HG03060 (cell line): ENCODE measurements around the gene SMAP1.

Experiments
- ATAC-seq: cut with Tn5 transposase; IDR thresholded peaks from one replicate; pipeline ENCODE4 v1.9.1; 2021; ENCODE audit warnings: low read depth, moderate number of reproducible peaks; ENCODE audit not compliant: unreplicated experiment

SMAP1 gene

GRCh38 chr6:70884074-70884983 is 216.6 kb downstream of the SMAP1 start:
- ATAC-seq, result no peak

DNA sequence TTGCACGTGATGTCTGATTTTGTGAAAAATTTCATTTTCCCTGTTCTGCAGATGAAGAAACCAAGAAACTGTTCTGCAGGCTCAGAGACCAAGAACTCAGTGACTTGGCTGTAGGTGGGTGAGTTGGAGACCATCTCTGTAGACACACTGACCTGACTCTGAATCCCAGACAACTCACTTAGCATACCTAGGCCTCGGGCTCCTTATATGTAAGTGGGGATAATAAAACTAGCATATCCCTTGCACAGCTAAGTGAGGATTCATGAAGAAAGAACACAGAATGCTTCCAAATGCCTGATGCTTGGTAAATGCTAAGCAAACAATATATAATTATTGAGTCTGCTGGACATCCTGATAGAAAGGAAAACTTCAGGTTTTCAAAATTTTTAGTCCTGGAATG is 218.4 kb downstream of the SMAP1 start:
- ATAC-seq, result no peak

GRCh38 chr6:70886661-70887060 is 219.0 kb downstream of the SMAP1 start:
- ATAC-seq, result no peak

GRCh38 chr6:70889270-70889669 is 221.6 kb downstream of the SMAP1 start:
- no peak for ATAC-seq

DNA sequence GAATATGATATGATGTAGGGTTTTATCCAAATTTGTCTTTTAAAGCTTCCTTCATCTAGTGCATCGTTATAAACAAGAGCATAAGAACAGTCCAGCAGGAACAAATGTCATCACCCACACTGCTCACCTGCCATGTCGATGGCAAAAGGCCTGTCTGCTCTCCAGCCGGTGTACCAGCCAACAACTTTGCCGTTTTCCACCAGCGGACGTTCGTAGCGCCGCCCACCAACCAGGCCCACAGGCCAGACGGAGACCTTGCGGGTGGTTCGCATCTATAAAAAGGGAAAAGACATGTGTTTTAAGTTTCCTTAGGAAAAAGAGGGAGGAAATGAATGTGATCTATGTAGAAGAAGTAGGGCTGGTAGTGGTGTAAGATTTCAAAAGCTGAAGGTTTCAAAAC is 226.3 kb downstream of the SMAP1 start:
- ATAC-seq, result no peak

DNA sequence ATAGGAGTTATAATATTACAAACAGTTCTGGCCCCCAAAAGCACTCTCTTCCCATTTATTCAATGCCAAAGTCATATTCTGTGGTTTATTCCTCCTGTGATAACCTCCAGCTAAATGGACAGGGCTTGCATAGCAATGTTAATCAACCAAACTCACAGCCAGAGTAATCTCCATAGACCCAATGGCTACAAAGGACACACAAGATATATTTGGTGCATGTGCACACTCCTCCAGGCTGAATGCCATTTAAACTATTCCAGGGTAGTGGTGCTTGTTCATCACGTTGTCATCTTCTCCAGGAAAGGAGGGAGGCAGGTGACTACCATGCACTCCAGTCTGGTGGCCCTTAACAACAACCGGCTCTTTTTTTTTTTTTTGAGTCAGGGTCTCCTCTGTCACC is 232.4 kb downstream of the SMAP1 start:
- ATAC-seq, result no peak

- ATAC-seq, result no peak
These were observed 233.6 kb downstream of the SMAP1 start for GRCh38 chr6:70901324-70901723.

- ATAC-seq, result no peak
These were observed 236.2 kb downstream of the SMAP1 start for GRCh38 chr6:70903665-70904452.

DNA sequence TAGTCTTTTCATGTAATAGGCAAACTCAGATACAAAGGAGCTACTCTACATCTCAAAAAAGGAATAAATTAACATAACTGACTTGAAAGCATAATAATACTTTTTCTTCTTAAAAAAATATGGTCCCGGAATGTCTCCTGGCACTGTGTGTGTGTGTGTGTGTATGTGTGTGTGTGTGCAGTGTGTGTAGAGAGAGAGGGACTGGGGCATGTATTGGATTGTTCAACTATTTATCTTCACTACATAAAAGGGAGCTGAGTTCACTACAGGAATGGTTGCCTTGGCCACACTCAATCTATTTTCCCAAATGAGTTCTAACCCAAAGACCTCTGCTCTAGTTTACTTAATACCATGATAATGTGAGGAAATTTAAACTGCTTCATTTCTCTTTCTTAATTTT is 238.1 kb downstream of the SMAP1 start:
- no peak for ATAC-seq
